ENCODE results near the gene FXN.
"Not testable (repeated sequence)": the region's sequence is repeated elsewhere in the genome, so short reads cannot be mapped to it uniquely, and the experiment has no call there.

The FXN gene

GRCh38 chr9:69023650-69024049, 11.9 kb upstream of the FXN start:
- DNase-seq, result no peak

GRCh38 chr9:69027355-69028097, 8.0 kb upstream of the FXN start:
- peak in 11 of 56 donors; percentile 0 to 39 (median 4) for DNase-seq

GRCh38 chr9:69028754-69029153, 6.8 kb upstream of the FXN start:
- DNase-seq, result no peak

- DNase-seq, result no peak
Measured at GRCh38 chr9:69029535-69029934, 6.0 kb upstream of the FXN start.

GRCh38 chr9:69030851-69031645, 4.5 kb upstream of the FXN start:
- no peak for DNase-seq

- no peak for DNase-seq
Measured at GRCh38 chr9:69034071-69034470, 1.5 kb upstream of the FXN start.

- peak in 1 of 56 donors; percentile 45 for DNase-seq
Measured at GRCh38 chr9:69036309-69036708, 757 bp downstream of the FXN start.

- DNase-seq, result no peak
Measured at GRCh38 chr9:69036799-69037198, 1.2 kb downstream of the FXN start.

- no peak for DNase-seq
Measured at GRCh38 chr9:69040646-69041045, 5.1 kb downstream of the FXN start.

GRCh38 chr9:69044240-69045219, 9.0 kb downstream of the FXN start:
- no peak for DNase-seq

- DNase-seq, result no peak
Measured at GRCh38 chr9:69045821-69046220, 10.3 kb downstream of the FXN start.

- no peak for DNase-seq
Measured at GRCh38 chr9:69046723-69047122, 11.2 kb downstream of the FXN start.

GRCh38 chr9:69047371-69047770, 11.8 kb downstream of the FXN start:
- no peak for DNase-seq

- DNase-seq, result no peak
Measured at GRCh38 chr9:69049094-69049493, 13.5 kb downstream of the FXN start.

- DNase-seq, result not testable (repeated sequence)
Measured at GRCh38 chr9:69050936-69051335, 15.4 kb downstream of the FXN start.

GRCh38 chr9:69054989-69055388, 19.4 kb downstream of the FXN start:
- no peak for DNase-seq

- DNase-seq, result no peak
Measured at GRCh38 chr9:69056191-69056815, 20.8 kb downstream of the FXN start.

GRCh38 chr9:69058101-69058500, 22.5 kb downstream of the FXN start:
- DNase-seq, result no peak

- no peak for DNase-seq
Measured at GRCh38 chr9:69060766-69061165, 25.2 kb downstream of the FXN start.

- no peak for DNase-seq
Measured at GRCh38 chr9:69062195-69062594, 26.6 kb downstream of the FXN start.

GRCh38 chr9:69063839-69064238, 28.3 kb downstream of the FXN start:
- no peak for DNase-seq

Measured in nucleus accumbens (tissue), 56 donors.